ENCODE results near the gene POLD3.
"Not testable (repeated sequence)": the region's sequence is repeated elsewhere in the genome, so short reads cannot be mapped to it uniquely, and the experiment has no call there.

The POLD3 gene

DNA sequence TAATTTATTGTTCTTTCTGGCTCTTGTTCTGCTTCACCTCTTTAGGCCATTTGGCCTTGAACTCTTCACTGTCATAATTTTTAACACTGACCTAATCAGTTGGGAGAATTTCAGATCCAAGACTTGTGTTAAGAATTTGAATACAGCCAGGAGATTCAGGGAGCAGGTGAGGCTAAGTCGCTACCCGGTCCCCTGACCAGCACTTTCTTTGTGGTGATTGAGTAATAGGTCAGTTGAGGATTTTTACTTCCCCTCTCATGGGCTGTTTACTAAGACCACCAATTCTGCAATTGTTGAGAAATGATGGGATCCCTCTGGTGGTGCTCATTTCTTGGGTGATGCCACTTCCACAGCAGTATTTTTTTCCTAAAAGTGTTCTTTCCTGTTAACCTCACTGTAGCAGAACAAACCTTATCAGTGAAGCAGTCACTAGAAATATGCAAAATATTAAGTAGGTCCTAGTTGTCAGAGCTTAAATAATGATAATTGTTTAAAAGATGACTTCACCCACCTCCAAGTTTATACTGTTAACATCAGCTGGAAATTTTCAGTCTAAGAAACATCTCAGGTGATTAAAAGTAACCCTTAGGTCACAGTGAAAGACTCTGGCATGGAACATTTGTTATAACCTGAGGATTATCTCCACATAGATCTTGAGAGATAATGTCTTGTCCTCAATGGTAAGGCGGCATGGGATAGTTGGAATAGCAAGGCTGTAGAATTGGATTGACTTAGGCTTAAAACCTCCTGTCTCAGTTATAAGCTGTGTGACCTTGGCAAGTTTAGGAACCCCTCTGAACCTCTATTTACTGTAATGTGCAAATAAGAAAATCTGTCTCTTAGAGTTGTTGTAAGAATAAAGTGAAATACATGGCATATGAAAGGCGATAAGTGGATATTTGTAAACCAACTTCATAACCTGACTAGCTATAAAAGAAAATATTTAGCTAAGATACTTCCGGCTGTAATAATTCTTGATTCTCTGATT lies 41.3 kb downstream of the POLD3 start:
- no peak for DNase-seq

DNA sequence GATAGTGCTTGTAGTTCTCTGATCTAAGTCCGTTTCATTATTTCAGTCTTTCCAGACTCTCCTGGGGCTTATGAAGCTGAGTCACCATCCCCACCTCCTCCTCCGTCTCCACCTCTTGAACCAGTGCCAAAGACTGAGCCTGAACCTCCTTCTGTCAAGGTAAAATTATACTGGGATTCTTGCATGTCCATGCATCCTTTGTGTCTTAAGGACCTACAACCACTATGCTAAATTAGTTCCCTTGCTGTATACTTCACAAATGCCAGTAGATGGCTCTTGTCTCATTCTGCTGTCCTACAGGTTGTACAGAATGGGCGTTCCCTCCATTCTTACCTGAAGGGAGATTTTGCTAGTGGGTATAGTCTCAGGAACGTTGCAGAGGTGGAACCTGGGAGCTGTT lies 42.2 kb downstream of the POLD3 start:
- DNase-seq = no peak

DNA sequence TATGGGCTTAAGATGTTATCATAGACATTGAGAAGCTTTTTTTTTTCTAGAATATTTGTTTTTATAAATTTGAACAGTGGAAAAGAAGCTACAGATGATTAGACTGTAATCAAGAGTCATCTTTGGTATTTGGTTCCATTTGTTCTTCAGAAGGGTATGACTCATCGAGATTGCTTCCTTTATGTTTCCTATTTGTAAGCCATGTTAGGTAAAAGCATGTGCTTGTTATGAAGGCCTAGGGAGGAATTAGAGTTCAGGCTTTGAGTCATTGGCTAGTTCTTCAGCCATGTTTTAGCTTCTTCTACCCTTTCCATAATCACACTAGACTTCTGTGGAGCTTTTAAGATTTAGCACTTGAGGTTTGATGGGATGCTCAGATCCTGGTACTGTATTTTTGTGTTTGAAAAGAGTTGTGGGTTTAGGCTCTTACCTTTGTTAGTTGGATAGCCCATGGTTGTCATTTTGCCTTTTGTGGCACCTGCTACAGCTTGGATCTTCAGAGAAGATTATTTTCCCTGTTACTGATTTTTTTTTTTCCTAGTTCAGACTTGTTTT lies 44.3 kb downstream of the POLD3 start:
- DNase-seq = no peak

DNA sequence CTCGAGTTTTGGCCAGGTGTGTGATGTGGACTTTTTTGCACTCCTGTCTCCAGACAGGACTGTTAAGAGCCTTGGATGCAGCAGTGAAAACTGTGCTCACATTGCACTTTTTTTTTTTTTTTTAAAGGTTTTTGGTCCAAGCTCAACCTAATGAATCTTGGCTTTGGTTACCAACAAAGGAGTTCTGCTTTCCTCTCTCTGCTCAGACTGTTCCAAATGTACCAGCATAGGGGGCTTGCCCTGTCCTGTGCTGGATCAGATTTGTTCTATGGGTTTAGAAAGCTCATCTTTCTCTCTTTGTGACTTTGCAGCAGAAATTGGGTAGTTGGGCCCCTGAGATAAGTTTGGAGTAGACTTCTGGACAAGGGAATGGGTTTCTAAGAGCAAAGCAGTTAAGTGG lies 45.3 kb downstream of the POLD3 start:
- DNase-seq = no peak

DNA sequence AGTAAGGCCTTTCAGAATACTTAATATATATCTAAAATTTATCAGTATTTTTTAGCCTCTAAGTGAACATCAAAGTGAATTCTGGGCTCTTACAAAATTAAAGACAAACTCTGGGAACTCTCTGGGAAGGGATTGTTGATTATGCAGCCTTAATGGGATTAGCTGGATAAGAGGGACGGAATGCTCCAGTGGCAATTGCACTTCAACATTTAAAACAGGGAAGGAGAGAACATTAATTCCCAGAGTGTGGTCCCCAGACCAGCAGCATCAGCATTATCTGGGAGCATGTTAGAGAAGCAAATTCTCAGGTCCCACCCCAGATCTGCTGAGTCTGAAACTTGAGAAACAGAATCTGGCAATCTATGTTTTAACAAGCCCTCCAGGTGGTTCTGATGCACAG lies 46.5 kb downstream of the POLD3 start:
- DNase-seq = no peak

DNA sequence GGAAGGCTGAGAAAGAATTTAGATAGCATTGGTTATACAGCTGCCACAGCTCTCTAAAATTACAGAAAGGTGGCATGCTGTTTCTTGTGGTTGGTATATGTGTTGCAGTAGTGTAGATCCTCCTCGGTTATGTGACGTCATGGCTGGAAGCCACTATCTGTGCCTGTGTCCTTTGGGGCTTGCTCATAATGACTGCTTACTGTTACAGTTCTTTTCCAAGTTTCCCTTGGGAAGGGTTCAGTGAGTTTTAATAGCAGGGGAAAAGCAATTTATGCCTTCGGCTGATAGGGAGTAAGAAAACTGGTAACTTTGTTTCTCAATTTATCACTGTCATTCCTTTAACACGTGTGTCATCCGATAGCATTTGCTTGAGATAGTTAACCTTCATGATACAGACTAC lies 47.2 kb downstream of the POLD3 start:
- no peak for DNase-seq

DNA sequence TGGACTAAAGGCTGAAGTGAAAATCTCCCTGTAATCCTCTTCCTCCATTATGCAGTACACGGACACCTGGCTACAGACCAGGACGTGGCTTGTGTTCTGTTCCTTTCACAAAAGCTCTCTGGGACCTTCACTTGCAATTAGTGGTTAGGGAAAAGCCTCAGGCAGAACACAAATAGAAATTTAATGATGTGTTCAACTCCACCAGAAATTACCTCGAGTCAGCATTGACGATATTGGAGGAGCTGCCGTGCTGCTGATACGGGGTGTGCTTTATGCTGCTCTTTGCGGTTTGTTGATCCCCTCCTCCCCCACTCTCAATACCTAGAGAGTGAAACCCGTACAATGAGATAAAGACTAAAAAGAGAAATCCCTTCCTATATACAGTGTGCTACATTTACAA lies 48.9 kb downstream of the POLD3 start:
- peak in 16 of 58 donors; percentile 4 to 63 (median 14) for DNase-seq

DNA sequence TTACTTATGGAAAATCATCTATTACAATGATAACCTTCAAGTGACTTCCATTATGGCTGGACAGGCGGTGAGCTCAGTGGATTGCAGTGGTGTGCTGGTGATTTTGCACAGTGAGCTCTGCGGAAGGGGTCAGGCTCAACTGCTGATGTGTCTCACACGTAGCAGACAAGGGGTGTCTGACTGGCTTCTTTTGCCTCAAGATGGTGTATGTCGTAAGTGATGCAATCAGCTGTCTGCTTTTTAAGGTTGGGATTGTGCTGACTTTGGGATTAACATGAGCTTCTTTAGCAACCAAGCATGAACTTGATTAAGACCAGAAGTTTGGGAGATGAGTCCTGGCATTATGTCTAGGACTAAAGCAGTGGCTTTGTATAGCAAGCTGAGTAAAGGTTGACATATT lies 49.5 kb downstream of the POLD3 start:
- no peak for DNase-seq

DNA sequence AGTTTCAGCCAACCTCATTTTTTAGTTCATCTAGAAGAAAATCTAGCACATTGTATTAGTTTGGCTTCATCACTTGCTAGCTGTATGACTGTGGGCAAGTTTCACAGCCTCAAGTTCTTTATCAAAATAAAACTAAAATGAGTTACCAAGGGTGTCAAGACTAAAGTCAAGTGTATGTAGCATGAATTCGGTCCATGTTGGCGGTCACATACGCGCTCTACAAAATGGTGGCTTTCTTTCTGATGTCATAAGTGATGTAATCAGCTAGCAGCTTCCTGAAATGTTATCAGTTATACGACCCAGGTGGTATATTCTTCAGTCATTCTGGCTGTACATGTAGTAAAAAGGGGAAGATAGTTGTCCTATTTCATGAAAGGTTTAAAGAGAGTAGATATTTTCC lies 50.5 kb downstream of the POLD3 start:
- DNase-seq = no peak

DNA sequence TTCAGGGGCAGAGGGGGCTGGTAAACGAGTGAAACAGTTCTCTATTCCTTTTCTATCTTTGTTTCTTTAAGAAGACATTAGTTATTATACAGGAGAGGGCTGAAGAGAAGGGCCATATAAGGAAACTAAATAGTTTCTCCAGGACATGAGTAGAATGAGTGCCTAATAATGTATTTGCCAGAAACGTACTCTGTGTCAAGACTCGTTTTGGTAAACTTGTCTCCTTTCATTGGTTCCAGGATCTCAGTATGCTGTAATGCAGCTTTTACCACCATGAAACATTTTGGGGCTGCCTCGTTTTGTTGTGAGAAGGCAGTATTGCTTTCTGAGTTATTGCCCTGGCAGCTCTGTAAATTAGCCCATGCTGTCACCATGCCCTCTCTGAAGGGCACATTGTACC lies 51.7 kb downstream of the POLD3 start:
- no peak for DNase-seq

DNA sequence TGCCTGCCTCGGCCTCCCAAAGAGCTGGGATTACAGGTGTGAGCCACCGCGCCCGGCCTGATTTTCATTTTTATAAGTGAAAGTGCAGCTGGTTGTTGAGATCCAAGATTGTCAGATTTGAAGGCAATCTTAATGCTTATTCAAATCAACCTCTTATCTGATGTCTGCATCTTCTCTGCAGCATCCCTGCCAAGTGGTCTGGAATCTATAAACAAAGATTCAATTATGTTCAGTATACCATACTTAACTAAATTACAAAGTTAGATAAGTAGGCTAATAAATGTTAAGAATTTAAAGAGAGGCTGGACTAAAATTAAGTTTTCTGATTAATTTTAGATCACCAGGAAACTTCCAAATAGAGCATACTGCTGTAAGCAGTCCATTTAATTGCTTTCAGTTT lies 53.8 kb downstream of the POLD3 start:
- no peak for DNase-seq

DNA sequence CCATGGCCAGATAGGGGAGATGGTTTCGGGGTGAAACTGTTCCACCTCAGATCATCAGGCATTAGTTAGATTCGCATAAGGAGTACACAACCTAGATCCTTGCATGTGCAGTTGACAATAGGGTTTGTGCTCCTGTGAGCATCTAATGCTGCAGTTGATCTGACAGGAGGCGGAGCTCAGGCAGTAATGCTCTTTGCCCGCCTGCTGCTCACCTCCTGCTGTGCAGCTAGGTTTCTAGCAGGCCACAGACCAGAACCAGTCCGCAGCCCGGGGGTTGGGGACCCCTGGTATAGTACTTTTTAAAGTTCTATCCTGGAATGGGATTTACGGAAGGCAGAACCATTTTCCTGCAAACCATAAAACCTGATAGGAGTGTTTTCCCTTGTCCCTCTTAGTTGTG lies 54.6 kb downstream of the POLD3 start:
- DNase-seq = no peak

DNA sequence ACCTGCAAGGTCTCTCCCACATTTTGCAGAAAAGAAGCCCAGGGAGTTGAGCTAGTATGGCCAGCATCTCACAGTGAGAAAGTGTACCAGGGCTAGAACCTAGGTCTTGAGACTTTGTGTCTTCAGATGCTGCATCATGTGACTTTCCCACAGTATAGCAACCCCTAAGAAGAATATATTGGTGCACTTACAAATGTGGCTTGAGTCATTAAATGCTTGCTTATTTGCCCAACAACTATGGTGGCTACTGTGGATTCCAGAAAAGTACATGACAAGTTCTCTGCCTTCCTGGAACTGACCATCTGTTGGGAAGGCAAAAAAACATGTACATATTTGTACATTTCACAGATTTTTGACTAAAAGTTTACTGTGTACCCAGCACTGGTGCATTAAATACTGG lies 55.0 kb downstream of the POLD3 start:
- no peak for DNase-seq

DNA sequence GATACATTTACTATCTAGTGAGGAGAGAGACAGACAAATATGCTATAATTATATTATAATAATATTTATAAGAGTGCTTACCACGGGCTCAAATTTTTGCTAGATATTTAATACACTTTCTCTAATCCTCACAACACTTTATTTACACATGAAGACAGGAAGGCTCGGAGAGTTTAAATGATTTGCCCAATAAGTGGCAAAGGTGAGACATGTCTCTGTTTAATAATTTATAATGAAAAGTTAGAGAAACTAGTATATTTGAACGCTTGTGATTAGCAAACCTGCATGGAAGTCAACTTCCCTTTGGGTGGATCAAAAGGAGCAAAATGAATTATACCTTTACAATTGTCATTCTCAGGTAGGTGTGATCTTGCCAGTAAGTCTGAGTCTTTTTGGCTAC lies 55.4 kb downstream of the POLD3 start:
- DNase-seq = no peak

DNA sequence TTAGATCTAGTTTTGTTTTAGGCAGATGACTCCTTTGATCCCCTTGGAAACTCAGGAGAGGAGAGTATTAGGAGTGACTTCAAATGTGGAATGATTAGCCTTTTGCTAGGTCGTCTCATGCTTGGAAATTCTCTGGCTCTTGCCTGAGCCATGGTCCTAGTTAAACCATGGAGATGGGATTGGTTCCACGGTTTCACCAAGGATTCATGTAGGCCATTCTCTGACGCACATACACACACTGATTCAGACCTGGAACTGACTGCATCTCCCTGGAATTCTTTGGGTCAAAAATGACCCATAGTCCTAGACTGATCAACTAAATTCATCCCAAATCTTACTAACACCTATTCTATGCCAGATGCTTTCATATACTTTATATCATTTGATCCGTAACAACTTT lies 56.5 kb downstream of the POLD3 start:
- no peak for DNase-seq

DNA sequence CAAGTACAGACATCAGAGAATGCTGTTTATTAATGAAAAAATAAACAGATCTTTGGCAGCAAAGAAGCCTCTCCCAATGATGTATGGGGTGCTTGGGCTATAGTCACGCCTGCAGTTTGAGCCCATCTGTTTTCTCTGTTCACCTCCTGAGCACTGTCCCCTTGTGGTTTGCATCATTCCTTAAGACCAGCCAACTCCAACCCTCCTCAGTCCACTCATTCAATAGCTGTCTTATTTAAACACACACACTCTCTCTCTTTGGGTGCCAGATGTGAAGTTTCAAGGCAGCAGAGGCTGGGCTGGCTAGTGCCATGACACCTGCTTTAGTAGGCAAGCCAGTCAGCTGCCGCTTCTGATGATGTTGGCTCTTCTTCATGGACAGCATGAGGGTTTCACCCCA lies 58.1 kb downstream of the POLD3 start:
- no peak for DNase-seq

DNA sequence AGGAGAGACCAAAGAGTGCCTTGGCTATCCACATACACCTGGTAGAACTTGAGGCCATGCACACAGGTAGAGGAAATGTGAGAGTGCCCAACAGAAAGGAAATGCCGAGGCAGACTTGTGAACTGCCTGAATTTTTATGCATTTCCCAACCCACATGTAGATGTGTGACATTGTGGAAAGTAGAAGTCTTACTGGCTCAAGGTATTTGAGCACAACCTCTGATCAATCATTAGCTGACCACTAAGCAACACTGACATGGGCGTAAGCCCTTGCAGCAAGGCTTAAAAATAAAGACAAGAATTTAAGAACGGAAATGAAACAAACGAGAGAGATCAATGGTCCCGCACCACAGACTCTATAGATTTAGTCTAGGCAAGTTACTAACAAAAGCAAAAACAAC lies 62.6 kb downstream of the POLD3 start:
- DNase-seq = no peak

DNA sequence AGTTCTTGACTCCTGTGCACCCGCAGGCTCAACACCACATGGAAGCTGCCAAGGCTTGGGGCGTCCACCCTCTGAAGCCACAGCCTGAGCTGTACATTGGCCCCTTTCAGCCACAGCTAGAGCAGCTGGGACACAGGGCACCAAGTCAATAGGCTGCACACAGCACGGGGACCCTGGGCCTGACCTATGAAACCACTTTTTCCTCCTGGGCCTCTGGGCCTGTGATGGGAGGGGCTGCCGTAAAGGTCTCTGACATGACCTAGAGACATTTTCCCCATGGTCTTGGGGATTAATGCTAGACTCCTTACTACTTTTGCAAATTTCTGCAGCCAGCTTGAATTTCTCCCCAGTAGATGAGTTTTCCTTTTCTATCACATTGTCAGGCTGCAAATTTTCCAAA lies 66.7 kb downstream of the POLD3 start:
- not testable (repeated sequence) for DNase-seq

DNA sequence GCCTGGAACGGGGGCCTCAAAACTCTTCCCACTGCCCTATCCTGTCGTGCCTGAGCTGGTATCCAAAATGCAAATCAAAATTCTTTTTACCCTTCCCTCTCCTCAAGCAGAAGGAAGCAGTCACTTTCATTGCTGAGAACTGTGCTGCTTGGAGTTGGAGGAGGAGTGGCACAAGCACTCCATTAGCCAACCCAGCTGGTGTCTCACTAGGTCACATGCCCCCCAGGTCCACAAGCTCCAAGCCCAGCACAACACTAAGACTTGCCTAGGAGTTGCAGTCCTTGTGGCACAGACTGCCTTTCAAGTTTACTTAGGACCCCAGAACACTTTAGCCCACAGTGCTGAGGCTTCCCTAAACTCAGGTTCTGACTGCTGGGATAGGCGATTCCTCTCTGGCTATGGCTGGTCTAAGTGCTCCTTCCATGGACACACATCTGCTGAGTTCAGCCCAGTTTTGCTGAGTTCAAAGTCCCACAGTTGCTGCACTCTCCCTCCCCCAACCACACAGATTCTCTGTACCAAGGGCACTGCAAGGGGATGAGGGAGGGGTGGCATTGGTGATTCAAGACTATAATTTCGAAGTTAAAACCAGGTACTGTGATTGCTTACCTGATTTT lies 70.2 kb downstream of the POLD3 start:
- DNase-seq = no peak

DNA sequence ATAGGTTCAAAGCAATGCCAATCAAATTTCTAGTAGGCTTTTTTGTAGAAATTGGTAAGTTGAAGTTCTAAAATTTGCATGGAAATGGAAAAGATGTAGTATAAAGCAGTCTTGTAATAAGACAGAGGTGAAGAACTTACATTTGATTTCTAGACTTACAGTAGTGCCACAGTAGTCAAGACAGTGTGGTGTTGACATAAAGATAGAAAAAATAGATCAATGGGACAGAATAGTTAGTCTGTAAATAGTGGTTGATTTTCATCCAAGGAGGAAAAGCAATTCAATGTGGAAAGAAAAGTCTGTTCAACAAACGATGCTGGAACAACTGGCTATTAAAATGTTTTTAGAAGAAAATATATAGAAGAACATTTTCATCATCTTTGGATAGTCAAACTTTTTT lies 70.9 kb downstream of the POLD3 start:
- DNase-seq = no peak

DNA sequence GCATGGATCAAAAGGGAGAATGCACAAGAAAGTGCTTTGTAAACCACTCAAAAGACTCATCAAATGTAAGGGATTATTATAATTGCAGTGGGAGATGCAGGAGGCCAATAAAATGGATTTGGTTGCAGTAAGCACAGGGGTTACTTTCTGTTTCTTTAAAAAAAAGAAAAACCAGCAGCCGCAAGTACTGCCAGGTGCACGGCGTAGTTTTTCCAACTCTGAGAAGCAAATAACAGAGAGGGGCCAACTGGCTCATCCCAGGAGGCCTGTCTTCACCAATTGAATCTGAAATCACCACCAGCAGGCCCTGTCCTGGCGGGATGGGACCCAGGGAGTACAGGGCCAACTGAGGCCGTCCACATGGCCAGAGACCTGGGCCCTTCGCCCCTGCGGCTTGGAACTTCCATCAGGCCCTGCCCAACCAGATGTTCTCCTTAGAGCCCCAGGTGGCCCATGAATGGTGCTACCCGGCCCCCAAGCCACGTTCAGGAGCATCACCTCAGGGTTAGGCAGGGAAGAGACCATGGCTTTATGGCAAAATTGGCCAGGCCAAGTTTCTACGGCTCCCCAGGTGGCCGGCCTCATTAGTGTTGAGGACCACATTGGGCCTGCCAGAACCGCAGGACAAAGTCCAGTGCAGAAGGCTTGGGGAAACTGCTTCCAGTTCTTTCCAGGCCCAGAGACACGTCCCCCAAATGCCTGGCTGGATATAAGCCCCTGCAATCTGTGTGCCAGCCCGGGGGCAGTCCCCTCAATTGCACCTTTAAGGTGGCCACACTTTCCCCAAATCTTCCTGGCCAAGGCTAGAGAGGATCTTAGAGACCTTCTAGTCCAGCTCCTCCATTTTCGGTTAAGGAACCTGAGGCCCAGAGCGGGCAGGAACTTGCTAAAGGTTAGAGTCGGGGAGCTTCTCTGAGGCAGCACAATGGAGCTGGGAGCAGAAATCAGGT lies 77.1 kb downstream of the POLD3 start:
- no peak for DNase-seq

DNA sequence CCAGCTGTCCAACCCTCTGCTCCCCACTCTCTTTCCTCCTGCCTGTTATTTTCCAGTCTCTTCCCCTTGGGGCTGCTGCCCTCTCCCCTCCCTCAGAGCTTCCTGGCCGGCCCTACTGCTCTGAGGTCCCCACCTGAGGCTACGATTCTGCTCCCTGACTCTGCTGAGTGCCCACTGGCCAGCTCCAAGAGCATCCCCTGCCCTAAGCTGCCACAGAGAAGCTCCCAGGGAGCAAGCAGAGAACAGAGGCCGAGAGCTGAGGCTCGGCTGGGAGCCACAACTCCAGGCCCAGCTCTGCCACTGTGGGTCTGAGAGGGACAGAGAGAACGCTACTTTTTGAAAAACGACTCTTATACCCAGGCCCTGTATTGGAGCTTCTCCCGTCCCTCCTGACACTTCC lies 77.8 kb downstream of the POLD3 start:
- DNase-seq = no peak
